ENCODE results near the gene GZMM. TPM values are rescaled to one million over a fixed set of nuclear protein-coding genes. Genes with fewer than 3 reads are reported as not detected.

Gene GZMM
- total and polyA plus RNA-seq, 10 donors, result 3.9 to 19.5 (median 14.9) TPM

- Histone ChIP-seq H3K9me3 (peaks cover 0 to 5% (median 0%) of the 10 kb centered on the region in 8 donors), H3K4me1 (no peaks in the 10 kb centered on the region), H3K4me3 (no peak overlapping the region), H3K36me3 (no peaks in the 10 kb centered on the region), H3K27me3 (replicated peaks in 1 of 7) (peaks cover 0 to 35% (median 5%) of the 10 kb centered on the region in 7 donors), H3K27ac (no peak overlapping the region)
- intact Hi-C loops (cut with DNase I; ENCODE audit: low total_unique reads), result no loop called here
- TF ChIP-seq, protein P1, sequence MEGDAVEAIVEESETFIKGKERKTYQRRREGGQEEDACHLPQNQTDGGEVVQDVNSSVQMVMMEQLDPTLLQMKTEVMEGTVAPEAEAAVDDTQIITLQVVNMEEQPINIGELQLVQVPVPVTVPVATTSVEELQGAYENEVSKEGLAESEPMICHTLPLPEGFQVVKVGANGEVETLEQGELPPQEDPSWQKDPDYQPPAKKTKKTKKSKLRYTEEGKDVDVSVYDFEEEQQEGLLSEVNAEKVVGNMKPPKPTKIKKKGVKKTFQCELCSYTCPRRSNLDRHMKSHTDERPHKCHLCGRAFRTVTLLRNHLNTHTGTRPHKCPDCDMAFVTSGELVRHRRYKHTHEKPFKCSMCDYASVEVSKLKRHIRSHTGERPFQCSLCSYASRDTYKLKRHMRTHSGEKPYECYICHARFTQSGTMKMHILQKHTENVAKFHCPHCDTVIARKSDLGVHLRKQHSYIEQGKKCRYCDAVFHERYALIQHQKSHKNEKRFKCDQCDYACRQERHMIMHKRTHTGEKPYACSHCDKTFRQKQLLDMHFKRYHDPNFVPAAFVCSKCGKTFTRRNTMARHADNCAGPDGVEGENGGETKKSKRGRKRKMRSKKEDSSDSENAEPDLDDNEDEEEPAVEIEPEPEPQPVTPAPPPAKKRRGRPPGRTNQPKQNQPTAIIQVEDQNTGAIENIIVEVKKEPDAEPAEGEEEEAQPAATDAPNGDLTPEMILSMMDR (IDR thresholded peaks at IDR 0.05 in 8 of 11, conservative IDR thresholded peaks at IDR 0.05 in 3 of 11), result no peak
- TF ChIP-seq POLR2AphosphoS5 (IDR thresholded peaks at IDR 0.05), result no peak
- TF ChIP-seq POLR2A (IDR thresholded peaks at IDR 0.05), result no peak
- no peak for DNase-seq
- 73 to 76% (median 75%) methylated on average over 17 to 18 of the region's 18 CpGs for WGBS, 5 donors
Observed at GRCh38 chr19:597406-598315, 53.8 kb downstream of the GZMM start.

Other genes with a start within 250 kb of the GZMM start
- gene MIER2, start 199.3 kb upstream of the GZMM start, total RNA-seq, result 10 to 100 TPM; 26.8 to 66.5 (median 30.1) TPM
- 10 to 100 TPM; 19.2 to 47.2 (median 31.3) TPM for gene MIER2, start 199.3 kb upstream of the GZMM start, polyA plus RNA-seq
- 1 to 10 TPM in 2 of 7 donors, under 1 TPM in 4, not detected in 1; 0.23 to 2.1 (median 0.85) TPM for gene C2CD4C, start 134.9 kb upstream of the GZMM start, total RNA-seq
- gene C2CD4C, start 134.9 kb upstream of the GZMM start, polyA plus RNA-seq, result under 1 TPM; 0.26 to 0.91 (median 0.67) TPM
- 10 to 100 TPM; 25.5 to 90.1 (median 43.2) TPM for gene SHC2, start 83.0 kb upstream of the GZMM start, total RNA-seq
- gene SHC2, start 83.0 kb upstream of the GZMM start, polyA plus RNA-seq, result 100 to 1,000 TPM in 1 of 3 donors, 10 to 100 TPM in 2; 19.6 to 123 (median 78.5) TPM
- gene MADCAM1, start 47.6 kb upstream of the GZMM start, total RNA-seq, result 10 to 100 TPM in 3 of 7 donors, 1 to 10 TPM in 4; 5.1 to 33.6 (median 5.9) TPM
- 10 to 100 TPM in 1 of 3 donors, 1 to 10 TPM in 2; 3.0 to 23.9 (median 3.4) TPM for gene MADCAM1, start 47.6 kb upstream of the GZMM start, polyA plus RNA-seq
- 10 to 100 TPM; 16.1 to 23.7 (median 19.5) TPM for gene TPGS1, start 36.6 kb upstream of the GZMM start, total RNA-seq
- gene TPGS1, start 36.6 kb upstream of the GZMM start, polyA plus RNA-seq, result 10 to 100 TPM in 2 of 3 donors, 1 to 10 TPM in 1; 9.8 to 24.4 (median 19.4) TPM
- gene CDC34, start 12.3 kb upstream of the GZMM start, total RNA-seq, result 10 to 100 TPM; 36.5 to 52.4 (median 48.3) TPM
- gene CDC34, start 12.3 kb upstream of the GZMM start, polyA plus RNA-seq, result 10 to 100 TPM; 35.9 to 83.9 (median 68.7) TPM
- 100 to 1,000 TPM; 180 to 307 (median 274) TPM for gene BSG, start 28.5 kb downstream of the GZMM start, total RNA-seq
- gene BSG, start 28.5 kb downstream of the GZMM start, polyA plus RNA-seq, result 100 to 1,000 TPM in 2 of 3 donors, 10 to 100 TPM in 1; 95.3 to 141 (median 139) TPM
- gene HCN2, start 45.8 kb downstream of the GZMM start, total RNA-seq, result 1 to 10 TPM in 1 of 7 donors, under 1 TPM in 4, not detected in 2; 0.19 to 1.1 (median 0.54) TPM
- gene HCN2, start 45.8 kb downstream of the GZMM start, polyA plus RNA-seq, result under 1 TPM; 0.09 to 0.19 (median 0.11) TPM
- 10 to 100 TPM; 28.6 to 55.6 (median 49.7) TPM for gene POLRMT, start 89.5 kb downstream of the GZMM start, total RNA-seq
- 100 to 1,000 TPM in 2 of 3 donors, 10 to 100 TPM in 1; 67.8 to 105 (median 102) TPM for gene POLRMT, start 89.5 kb downstream of the GZMM start, polyA plus RNA-seq
- gene FGF22, start 95.8 kb downstream of the GZMM start, total RNA-seq, result under 1 TPM in 2 of 7 donors, not detected in 5; 0.27 to 0.61 TPM
- under 1 TPM in 2 of 3 donors, not detected in 1; 0.10 to 0.20 TPM for gene FGF22, start 95.8 kb downstream of the GZMM start, polyA plus RNA-seq
- 10 to 100 TPM; 49.2 to 95.1 (median 57.7) TPM for gene RNF126, start 119.2 kb downstream of the GZMM start, total RNA-seq
- 10 to 100 TPM; 38.1 to 55.3 (median 45.0) TPM for gene RNF126, start 119.2 kb downstream of the GZMM start, polyA plus RNA-seq
- gene FSTL3, start 132.3 kb downstream of the GZMM start, total RNA-seq, result 10 to 100 TPM; 11.5 to 43.4 (median 16.6) TPM
- gene FSTL3, start 132.3 kb downstream of the GZMM start, polyA plus RNA-seq, result 10 to 100 TPM in 2 of 3 donors, 1 to 10 TPM in 1; 5.6 to 31.2 (median 10.9) TPM
- 1 to 10 TPM in 2 of 7 donors, under 1 TPM in 3, not detected in 2; 0.46 to 2.5 (median 0.60) TPM for gene PRSS57, start 151.4 kb downstream of the GZMM start, total RNA-seq
- gene PRSS57, start 151.4 kb downstream of the GZMM start, polyA plus RNA-seq, result under 1 TPM; 0.24 to 0.70 (median 0.27) TPM
- 10 to 100 TPM; 19.9 to 80.1 (median 30.0) TPM for gene PALM, start 164.9 kb downstream of the GZMM start, total RNA-seq
- gene PALM, start 164.9 kb downstream of the GZMM start, polyA plus RNA-seq, result 10 to 100 TPM in 1 of 3 donors, 1 to 10 TPM in 2; 6.0 to 24.1 (median 7.0) TPM
- gene MISP, start 207.1 kb downstream of the GZMM start, total RNA-seq, result not detected
- under 1 TPM in 1 of 3 donors, not detected in 2; 0.13 TPM for gene MISP, start 207.1 kb downstream of the GZMM start, polyA plus RNA-seq

Measured in spleen (tissue), 11 donors.